Dedifferentiated amniotic fluid mesenchymal stem cell (primary cell): ENCODE measurements around the gene TIMM8B.
"Not testable (repeated sequence)": the region's sequence is repeated elsewhere in the genome, so short reads cannot be mapped to it uniquely, and the experiment has no call there.

ENCODE experiments used
- DNase-seq: peaks from one replicate; pipeline ENCODE4 v3.0.0-alpha.2; 2016; ENCODE audit errors: extremely low spot score

The TIMM8B gene

GRCh38 chr11:112082729-112083128 lies 3.8 kb downstream of the TIMM8B start:
- no peak for DNase-seq

GRCh38 chr11:112073941-112074811 lies 12.4 kb downstream of the TIMM8B start, which contains the start of the genes NKAPD1 and PIH1D2:
NKAPD1 (plus strand) TSS chr11:112074299; CDS start chr11:112075575, 1,276 bp downstream.
PIH1D2 (minus strand) TSS chr11:112074017; CDS start chr11:112073174, 843 bp downstream.
- DNase-seq, result peak; percentile 89

DNA sequence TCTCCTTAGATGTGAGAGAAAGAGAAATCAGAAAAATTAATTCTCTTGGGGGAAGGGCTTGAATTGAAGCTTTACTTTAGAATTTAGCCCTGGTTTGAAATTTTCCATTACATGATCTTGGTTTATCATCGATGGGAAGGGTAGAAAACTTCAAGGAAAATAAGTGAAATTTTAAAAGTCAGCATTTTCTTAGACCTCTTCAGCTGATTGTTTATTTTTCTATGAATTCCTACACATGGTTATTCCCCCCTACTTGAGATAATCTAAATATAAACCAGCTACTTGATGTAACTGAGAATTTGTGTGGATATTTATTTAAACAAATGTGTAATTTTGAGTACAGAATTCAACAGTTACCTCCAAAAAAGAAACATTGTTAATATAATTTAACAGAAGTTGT lies 23.6 kb downstream of the TIMM8B start:
- DNase-seq, result no peak

DNA sequence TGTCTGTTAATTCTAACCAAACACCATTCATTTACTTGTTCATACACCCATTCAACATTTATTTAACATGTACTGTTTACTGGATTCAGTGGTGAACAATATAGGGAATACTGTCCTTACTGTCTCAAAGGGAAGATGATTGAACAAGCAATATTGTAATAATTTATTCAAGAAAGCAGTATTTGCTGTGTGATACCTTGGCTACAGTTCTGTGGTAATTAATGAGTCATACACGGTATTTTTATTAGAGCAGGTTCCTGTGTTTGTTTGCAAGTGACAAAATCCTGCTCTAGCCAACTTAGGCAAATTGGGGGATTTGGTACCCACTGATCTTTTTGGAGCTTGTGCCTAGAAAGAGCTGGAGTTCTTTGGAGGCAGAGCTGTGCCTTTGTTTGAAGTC lies 28.5 kb downstream of the TIMM8B start:
- no peak for DNase-seq

DNA sequence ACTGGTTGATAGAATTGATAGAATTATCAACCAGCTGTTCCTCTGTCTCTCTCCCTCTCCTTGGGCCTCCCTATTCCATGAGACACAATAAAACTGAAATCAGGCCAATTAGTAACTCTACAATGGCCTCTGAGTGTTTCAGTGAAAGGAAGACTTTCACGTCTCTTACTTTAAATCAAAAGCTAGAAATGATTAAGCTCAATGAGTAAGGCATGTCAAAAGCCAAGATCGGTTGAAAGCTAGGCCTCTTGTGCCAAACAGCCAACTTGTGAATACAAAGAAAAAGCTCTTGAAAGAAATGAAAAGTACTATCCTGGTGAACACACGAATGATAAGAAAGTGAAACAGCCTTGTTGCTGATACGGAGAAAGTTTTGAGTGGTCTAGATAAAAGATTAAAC lies 29.4 kb downstream of the TIMM8B start:
- no peak for DNase-seq

DNA sequence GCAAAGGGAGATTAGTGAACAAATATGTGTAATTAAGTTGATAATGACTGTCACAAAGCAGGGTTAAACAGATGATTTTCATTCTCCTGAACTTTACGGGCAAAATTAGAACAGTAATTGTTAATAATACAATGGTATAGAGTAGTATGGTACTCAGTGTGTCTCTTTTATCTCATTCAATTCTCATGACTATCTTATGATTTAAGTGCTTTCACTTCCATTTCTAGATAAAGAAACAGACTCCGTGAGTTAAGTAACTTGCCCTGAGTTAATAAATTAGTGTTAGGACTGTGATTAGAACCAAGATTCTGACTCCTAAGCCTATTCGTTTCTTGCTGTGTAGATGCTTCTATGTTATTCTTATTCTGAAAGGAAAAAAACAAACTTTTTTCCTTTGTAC lies 34.8 kb downstream of the TIMM8B start:
- no peak for DNase-seq

DNA sequence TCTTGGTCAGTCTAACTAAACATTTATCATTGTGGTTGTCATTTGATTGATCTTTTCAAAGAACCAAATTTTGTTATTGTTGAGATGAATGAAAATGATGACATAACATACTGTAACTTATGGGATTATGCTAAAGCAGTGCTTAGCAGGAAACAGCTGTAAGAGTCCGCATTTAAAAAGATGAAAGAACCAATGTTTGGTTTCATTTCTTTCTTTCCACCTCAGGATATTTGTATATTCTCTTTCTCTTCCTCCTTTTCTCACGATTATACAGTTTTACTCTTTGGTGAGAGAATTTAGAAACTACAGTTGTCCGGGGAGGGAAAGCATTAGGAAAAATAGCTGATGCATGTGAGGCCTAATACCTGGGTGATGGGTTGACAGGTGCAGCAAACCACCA lies 35.8 kb downstream of the TIMM8B start:
- DNase-seq, result no peak

DNA sequence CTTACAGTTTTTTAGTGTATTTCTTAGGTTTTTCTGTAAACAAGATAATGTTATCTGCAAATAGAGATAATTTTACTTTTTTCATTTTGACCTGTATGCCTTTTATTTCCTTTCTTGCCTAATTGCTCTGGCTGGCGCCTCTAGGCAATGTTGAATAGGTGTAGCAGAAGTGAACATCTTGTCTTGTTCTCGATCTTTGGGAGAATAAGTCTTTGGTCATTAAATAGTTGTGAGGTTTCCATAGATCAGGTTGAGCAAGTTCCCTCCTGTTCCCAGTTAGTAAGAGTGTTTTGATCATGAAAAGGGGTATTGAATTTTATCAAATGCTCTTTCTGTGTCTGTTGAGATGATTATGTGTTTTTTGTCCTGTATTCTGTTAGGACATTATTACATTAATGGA lies 36.8 kb downstream of the TIMM8B start:
- DNase-seq, result no peak

- DNase-seq, result not testable (repeated sequence)
Measured at GRCh38 chr11:112048256-112048655, 38.3 kb downstream of the TIMM8B start.

DNA sequence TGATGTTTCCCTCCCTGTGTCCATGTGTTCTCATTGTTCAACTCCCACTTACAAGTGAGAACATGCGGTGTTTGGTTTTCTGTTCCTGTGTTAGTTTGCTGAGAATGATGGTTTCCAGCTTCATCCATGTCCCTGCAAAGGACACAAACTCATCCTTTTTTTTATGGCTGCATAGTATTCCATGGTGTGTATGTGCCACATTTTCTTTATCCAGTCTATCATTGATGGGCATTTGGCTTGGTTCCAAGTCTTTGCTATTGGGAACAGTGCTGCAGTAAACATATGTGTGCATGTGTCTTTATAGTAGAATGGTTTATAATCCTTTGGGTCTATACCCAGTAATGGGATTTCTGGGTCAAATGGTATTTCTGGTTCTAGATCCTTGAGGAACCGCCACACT lies 39.9 kb downstream of the TIMM8B start:
- not testable (repeated sequence) for DNase-seq

DNA sequence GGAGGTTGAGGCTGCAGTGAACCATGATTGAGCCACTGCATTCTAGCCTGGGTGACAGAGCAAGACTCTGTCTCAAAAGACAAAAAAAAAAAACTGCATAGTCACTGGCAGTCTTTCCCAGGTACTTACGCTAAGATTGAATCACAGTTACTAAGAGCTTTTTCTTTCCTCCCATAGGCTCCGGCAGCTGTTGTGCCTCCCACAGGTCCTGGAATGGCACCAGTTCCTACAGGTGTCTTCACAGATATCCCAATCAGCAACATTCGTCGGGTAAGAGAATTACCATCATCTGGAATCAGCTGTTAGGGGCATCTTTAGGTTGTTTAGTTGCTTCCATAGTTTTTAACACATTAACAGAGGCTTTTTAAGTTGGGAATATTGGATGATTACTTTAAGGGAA lies 41.6 kb downstream of the TIMM8B start:
- no peak for DNase-seq

DNA sequence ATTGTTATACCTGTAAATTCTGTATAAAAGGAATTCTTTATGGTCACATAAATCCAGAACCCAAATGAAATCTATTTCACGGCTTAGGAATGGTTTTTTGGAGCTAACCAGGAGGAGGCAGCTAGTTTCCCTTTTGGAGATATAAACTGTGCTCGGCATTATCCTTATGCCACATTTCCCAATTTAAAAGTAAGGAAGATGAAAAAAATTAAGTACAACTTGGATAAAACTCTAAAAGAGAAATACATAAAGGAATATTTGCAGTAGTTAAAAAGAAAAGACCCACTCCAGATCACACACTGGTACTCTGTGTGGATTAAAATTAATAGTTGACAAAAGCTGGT lies 43.6 kb downstream of the TIMM8B start:
- DNase-seq, result no peak

DNA sequence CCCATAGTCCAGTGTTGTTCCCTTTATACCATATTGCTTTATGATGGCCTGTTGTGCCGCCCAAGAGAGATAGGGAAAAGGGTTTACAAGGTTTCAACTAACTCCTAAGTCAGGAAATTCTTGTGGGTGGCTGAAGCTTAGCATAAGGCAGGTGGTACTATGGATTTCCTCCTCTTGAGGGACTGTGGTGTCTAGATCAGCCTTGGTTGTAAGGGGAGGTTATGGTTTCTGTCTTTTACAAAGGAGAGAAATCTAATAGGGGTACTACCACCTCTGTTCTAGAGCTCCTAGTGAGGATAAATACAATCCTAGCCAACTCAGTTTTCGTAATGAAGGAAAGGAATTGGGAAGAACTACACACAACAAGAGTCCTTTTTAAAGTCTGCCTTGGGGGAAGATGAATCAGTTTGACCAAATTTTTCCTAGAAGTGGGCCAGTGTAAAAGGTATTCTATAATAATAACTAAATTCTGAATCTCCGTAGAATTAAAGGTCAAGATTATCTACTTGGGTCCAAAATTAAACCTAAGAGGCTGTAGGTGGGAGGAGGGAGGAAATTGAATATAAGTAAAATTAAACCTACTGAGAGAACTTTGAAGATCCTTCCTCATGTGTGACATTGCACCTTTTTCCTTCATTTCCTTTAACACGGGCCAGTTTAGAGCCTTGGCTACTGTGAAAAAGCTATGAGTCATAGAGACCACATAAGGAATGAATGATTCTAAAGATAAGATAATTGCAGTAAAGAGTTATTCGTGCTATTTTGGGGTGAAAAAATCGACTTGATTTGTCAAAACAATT lies 44.2 kb downstream of the TIMM8B start:
- DNase-seq, result no peak

GRCh38 chr11:112037527-112037926 lies 49.0 kb downstream of the TIMM8B start:
- no peak for DNase-seq
